ENCODE data around the gene WNT10A.

DNA sequence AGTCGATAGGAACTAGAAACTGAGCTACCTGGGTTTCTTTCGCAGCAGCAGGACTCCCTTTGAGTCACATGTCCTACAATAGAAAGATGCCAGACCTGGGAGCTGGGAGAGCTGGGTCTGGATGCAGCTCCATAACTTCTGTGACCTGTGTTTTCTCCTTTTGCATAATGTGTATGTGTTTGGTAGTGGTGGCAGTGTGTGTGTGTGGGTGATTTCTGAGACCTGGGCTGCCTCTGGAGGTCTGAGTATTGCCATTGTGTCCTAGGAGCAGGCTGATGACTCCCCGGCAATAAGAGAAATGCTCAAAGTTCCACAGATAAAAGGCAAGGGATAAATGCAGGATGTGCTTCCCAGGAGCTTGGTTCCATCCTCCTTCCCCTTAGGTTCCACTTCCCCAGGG lies 6.4 kb downstream of the WNT10A start:
- TF ChIP-seq, protein P1, sequence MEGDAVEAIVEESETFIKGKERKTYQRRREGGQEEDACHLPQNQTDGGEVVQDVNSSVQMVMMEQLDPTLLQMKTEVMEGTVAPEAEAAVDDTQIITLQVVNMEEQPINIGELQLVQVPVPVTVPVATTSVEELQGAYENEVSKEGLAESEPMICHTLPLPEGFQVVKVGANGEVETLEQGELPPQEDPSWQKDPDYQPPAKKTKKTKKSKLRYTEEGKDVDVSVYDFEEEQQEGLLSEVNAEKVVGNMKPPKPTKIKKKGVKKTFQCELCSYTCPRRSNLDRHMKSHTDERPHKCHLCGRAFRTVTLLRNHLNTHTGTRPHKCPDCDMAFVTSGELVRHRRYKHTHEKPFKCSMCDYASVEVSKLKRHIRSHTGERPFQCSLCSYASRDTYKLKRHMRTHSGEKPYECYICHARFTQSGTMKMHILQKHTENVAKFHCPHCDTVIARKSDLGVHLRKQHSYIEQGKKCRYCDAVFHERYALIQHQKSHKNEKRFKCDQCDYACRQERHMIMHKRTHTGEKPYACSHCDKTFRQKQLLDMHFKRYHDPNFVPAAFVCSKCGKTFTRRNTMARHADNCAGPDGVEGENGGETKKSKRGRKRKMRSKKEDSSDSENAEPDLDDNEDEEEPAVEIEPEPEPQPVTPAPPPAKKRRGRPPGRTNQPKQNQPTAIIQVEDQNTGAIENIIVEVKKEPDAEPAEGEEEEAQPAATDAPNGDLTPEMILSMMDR (IDR thresholded peaks at IDR 0.05) = no peak
- TF ChIP-seq POLR2A (IDR thresholded peaks at IDR 0.05) (no peak), POLR2AphosphoS5 (IDR thresholded peaks at IDR 0.05) (no peak)
